Measurements from ENCODE around the gene TGM5. TPM values are rescaled to one million over a fixed set of nuclear protein-coding genes. Genes with fewer than 3 reads are reported as not detected.

The TGM5 gene
- not detected in 2 replicates for total RNA-seq

GRCh38 chr15:43266834-43267233, at the start of gene TGM5:
Gene TGM5 (minus strand): TSS chr15:43266928. CDS start chr15:43266849, 79 bp downstream.

GRCh38 chr15:43302205-43302817, 35.6 kb upstream of the TGM5 start, which contains the start of gene TGM7:
Gene TGM7 (minus strand): TSS chr15:43302255.

GRCh38 chr15:43220991-43221403, 45.7 kb downstream of the TGM5 start, which contains the start of gene EPB42:
Gene EPB42 (minus strand): TSS chr15:43221018. CDS start chr15:43220825, 193 bp downstream.

GRCh38 chr15:43185157-43186002, 81.3 kb downstream of the TGM5 start, which contains the start of gene CCNDBP1:
Gene CCNDBP1 (plus strand): TSS chr15:43185403. CDS start chr15:43185499, 96 bp downstream.

Other genes with a start within 250 kb of the TGM5 start
- 20.7 and 21.0 TPM in 2 replicates for gene UBR1, start 160.9 kb downstream of the TGM5 start, total RNA-seq
- 18.9 and 20.4 TPM in 2 replicates for gene TMEM62, start 133.3 kb downstream of the TGM5 start, total RNA-seq
- gene CCNDBP1, start 81.5 kb downstream of the TGM5 start, total RNA-seq: 55.0 and 59.1 TPM in 2 replicates
- not detected in 2 replicates for gene EPB42, start 45.9 kb downstream of the TGM5 start, total RNA-seq
- not detected in 2 replicates for gene TGM7, start 35.3 kb upstream of the TGM5 start, total RNA-seq
- gene LCMT2, start 63.6 kb upstream of the TGM5 start, total RNA-seq: 4.5 and 5.4 TPM in 2 replicates
- gene ZSCAN29, start 104.1 kb upstream of the TGM5 start, total RNA-seq: 5.8 and 7.2 TPM in 2 replicates
- 13.9 and 15.9 TPM in 2 replicates for gene TUBGCP4, start 104.2 kb upstream of the TGM5 start, total RNA-seq
- gene TP53BP1, start 226.2 kb upstream of the TGM5 start, total RNA-seq: 19.8 and 24.3 TPM in 2 replicates